HCT116 (cell line): ENCODE measurements around the gene CYP3A7. TPM values are rescaled to one million over a fixed set of nuclear protein-coding genes. Genes with fewer than 3 reads are reported as not detected.

Experiments
- ATAC-seq: fragments of 200-7000 bp; cut with Tn5 transposase; 2 replicates; pipeline ENCODE4 v1.9.1; 2020; ENCODE audit warnings: mild to moderate bottlenecking, moderate library complexity
- BruUV-seq: library from RNA; stranded (reverse); fragments of 400-500 nt; replicated peaks from 2 replicates; lab custom pipeline; 2021; lab: Mats Ljungman, UMichigan
- CTCF ChIA-PET: fragments of 300-600 bp; sonication (Branson Sonifier 250); formaldehyde crosslinking; loops from one replicate; lab custom pipeline; 2021; ENCODE audit warnings: antibody characterized with exemption; lab: Charles Lee
- POLR2A ChIA-PET: fragments of 300-600, 350-600 bp; sonication (Branson Sonifier 250); formaldehyde crosslinking; loops from one replicate; lab custom pipeline; 2021; ENCODE audit warnings: antibody characterized with exemption; lab: Charles Lee
- RAD21 ChIA-PET, 2 experiments: fragments of 300-600 bp; sonication (Branson Sonifier 250); formaldehyde crosslinking; loops; one replicate each; lab custom pipeline; 2023; ENCODE audit warnings: low total read pairs in 2 of 2; ENCODE audit not compliant: uncharacterized antibody in 2 of 2, unreplicated experiment in 2 of 2, low non-redundant PET in 1 of 2; lab: Charles Lee
- DNase-seq: peaks from one replicate; pipeline ENCODE4 v3.0.0-alpha.2; 2010; ENCODE audit warnings: low read depth, low spot score
- H2AFZ ChIP-seq: fragments of 200-600 bp; shearing (Covaris generic), sonication (generic); 2 replicates; pipeline ENCODE4 v1.6.1; 2017; ENCODE audit warnings: low read depth, mixed run types, mixed read lengths, antibody characterized with exemption, low read length; ENCODE audit not compliant: poor library complexity, severe bottlenecking
- H3K27ac ChIP-seq: 2 replicates; pipeline ENCODE4 v1.5.1; 2012; ENCODE audit warnings: low read depth, low read length
- H3K27me3 ChIP-seq: fragments of 200-600 bp; sonication (generic); 2 replicates; pipeline ENCODE4 v1.6.1; 2016; ENCODE audit warnings: mixed run types, low read length, mixed read lengths; ENCODE audit not compliant: insufficient read depth
- H3K36me3 ChIP-seq, 2 experiments: fragments of 200-500 bp in 1 of 2; fragments of 200-600 bp in 1 of 2; sonication (Bioruptor generic) in 1 of 2; sonication (generic) in 1 of 2; 2 replicates each; pipeline versions ENCODE4 v1.5.1 to v1.6.1; 2014 to 2016; ENCODE audit warnings: low read length in 2 of 2, inconsistent platforms in 1 of 2, mixed read lengths in 1 of 2, mixed run types in 1 of 2; ENCODE audit not compliant: insufficient read depth in 2 of 2, control insufficient read depth in 1 of 2
- H3K4me1 ChIP-seq, 2 experiments: fragments of 200-600 bp in 1 of 2; sonication (generic) in 1 of 2; 2 replicates each; pipeline versions ENCODE4 v1.5.1 to v1.6.1; 2012 to 2017; ENCODE audit warnings: low read length in 2 of 2, inconsistent platforms in 1 of 2, mild to moderate bottlenecking in 1 of 2, mixed read lengths in 1 of 2, mixed run types in 1 of 2, moderate library complexity in 1 of 2; ENCODE audit not compliant: insufficient read depth in 2 of 2, control insufficient read depth in 1 of 2
- H3K4me2 ChIP-seq: fragments of 200-600 bp; sonication (generic); 2 replicates; pipeline ENCODE4 v1.6.1; 2017; ENCODE audit warnings: mixed run types, low read length, mixed read lengths
- H3K4me3 ChIP-seq, 2 experiments: fragments of 200-600 bp in 1 of 2; sonication (generic) in 1 of 2; replicated peaks in 1 of 2; 2 replicates each; pipeline ENCODE4 v1.5.1; 2011 to 2016; ENCODE audit warnings: low read length in 2 of 2, control low read depth in 1 of 2, low read depth in 1 of 2, mild to moderate bottlenecking in 1 of 2, mixed read lengths in 1 of 2, mixed run types in 1 of 2
- H3K79me2 ChIP-seq: fragments of 200-600 bp; sonication (generic); 2 replicates; pipeline ENCODE4 v1.6.1; 2017; ENCODE audit warnings: mild to moderate bottlenecking, mixed run types, low read length, moderate library complexity, mixed read lengths; ENCODE audit not compliant: insufficient read depth
- H3K9ac ChIP-seq: fragments of 200-600 bp; sonication (generic); 2 replicates; pipeline ENCODE4 v1.6.1; 2016; ENCODE audit warnings: low read length, mixed read lengths
- H3K9me2 ChIP-seq: fragments of 200-600 bp; sonication (generic), shearing (Covaris generic); 2 replicates; pipeline ENCODE4 v1.6.1; 2017; ENCODE audit warnings: mixed run types, mild to moderate bottlenecking, moderate library complexity; ENCODE audit not compliant: insufficient read depth
- H3K9me3 ChIP-seq, 2 experiments: fragments of 200-500 bp in 1 of 2; fragments of 200-600 bp in 1 of 2; sonication (Bioruptor generic) in 1 of 2; sonication (generic) in 1 of 2; 2 replicates each; pipeline ENCODE4 v1.6.1; 2014 to 2017; ENCODE audit warnings: low read length in 2 of 2, mixed read lengths in 2 of 2, inconsistent platforms in 1 of 2, low read depth in 1 of 2, mild to moderate bottlenecking in 1 of 2, mixed run types in 1 of 2, moderate library complexity in 1 of 2; ENCODE audit not compliant: control insufficient read depth in 1 of 2, insufficient read depth in 1 of 2
- H4K20me1 ChIP-seq: fragments of 200-600 bp; sonication (generic), shearing (Covaris generic); 2 replicates; pipeline ENCODE4 v1.6.1; 2017; ENCODE audit warnings: mixed run types, mild to moderate bottlenecking, moderate library complexity; ENCODE audit not compliant: insufficient read depth
- CBX3 ChIP-seq: IDR thresholded peaks from 2 replicates; pipeline ENCODE4 v1.6.1; 2012; ENCODE audit warnings: low read depth
- CTCF ChIP-seq, 3 experiments: fragments of 200-600 bp in 1 of 3; sonication (generic) in 1 of 3; IDR thresholded peaks in 2 of 3; conservative IDR thresholded peaks in 1 of 3; 2 replicates each; pipeline ENCODE4 v1.5.1; 2012 to 2017; ENCODE audit warnings: low read depth in 2 of 3, low read length in 2 of 3, antibody characterized with exemption in 1 of 3, borderline replicate concordance in 1 of 3, control low read depth in 1 of 3, mild to moderate bottlenecking in 1 of 3, mixed read lengths in 1 of 3, mixed run types in 1 of 3, moderate library complexity in 1 of 3; ENCODE audit not compliant: insufficient read depth in 1 of 3
- EGR1 ChIP-seq: IDR thresholded peaks from 2 replicates; pipeline ENCODE4 v1.6.1; 2012; ENCODE audit warnings: low read depth
- ELF1 ChIP-seq: IDR thresholded peaks from 2 replicates; pipeline ENCODE4 v1.6.1; 2012; ENCODE audit warnings: low read depth, borderline replicate concordance
- EZH2phosphoT487 ChIP-seq: fragments of 200-600 bp; IDR thresholded peaks from 2 replicates; pipeline ENCODE4 v1.6.1; 2018; ENCODE audit warnings: antibody characterized with exemption, borderline replicate concordance
- FOSL1 ChIP-seq: IDR thresholded peaks from 2 replicates; pipeline ENCODE4 v1.6.1; 2012; ENCODE audit warnings: low read depth
- JUND ChIP-seq: IDR thresholded peaks from 2 replicates; pipeline ENCODE4 v1.6.1; 2012
- MAX ChIP-seq: IDR thresholded peaks from 2 replicates; pipeline ENCODE4 v1.6.1; 2012
- RAD21 ChIP-seq: IDR thresholded peaks from 2 replicates; pipeline ENCODE4 v1.6.1; 2012; ENCODE audit warnings: low read depth, mild to moderate bottlenecking
- REST ChIP-seq: IDR thresholded peaks from 2 replicates; pipeline ENCODE4 v1.6.1; 2012; ENCODE audit warnings: low read depth
- SP1 ChIP-seq: IDR thresholded peaks from 2 replicates; pipeline ENCODE4 v1.6.1; 2012; ENCODE audit warnings: low read depth
- SRF ChIP-seq: IDR thresholded peaks from 2 replicates; pipeline ENCODE4 v1.6.1; 2012; ENCODE audit warnings: low read depth
- TCF7L2 ChIP-seq: IDR thresholded peaks from 2 replicates; pipeline ENCODE4 v1.7.0; 2011; ENCODE audit warnings: borderline replicate concordance, inconsistent platforms; ENCODE audit not compliant: insufficient read depth, insufficient read length; ENCODE audit errors: extremely low read depth
- YY1 ChIP-seq: IDR thresholded peaks from 2 replicates; pipeline ENCODE4 v1.6.1; 2011; ENCODE audit warnings: low read length, low read depth, moderate library complexity, mild to moderate bottlenecking; ENCODE audit not compliant: insufficient replicate concordance; ENCODE audit errors: extremely low read depth
- ZBTB33 ChIP-seq: IDR thresholded peaks from 2 replicates; pipeline ENCODE4 v1.6.1; 2011; ENCODE audit warnings: mild to moderate bottlenecking, low read length, moderate library complexity; ENCODE audit not compliant: insufficient replicate concordance; ENCODE audit errors: extremely low read depth
- ZFX ChIP-seq: fragments of 450-650 bp; IDR thresholded peaks from 2 replicates; pipeline ENCODE4 v1.6.1; 2017
- ZNF274 ChIP-seq: fragments of 200-500 bp; sonication (Bioruptor generic); IDR thresholded peaks from 2 replicates; pipeline ENCODE4 v1.6.1; 2014; ENCODE audit warnings: mild to moderate bottlenecking, low read depth, low read length, inconsistent platforms
- intact Hi-C: fragments of 100-400 bp; cut with micrococcal nuclease; formaldehyde crosslinking; loops from 2 replicates; pipeline ENCODE4 v1.10.0; 2022
- total RNA-seq: library from RNA; stranded (reverse); gene quantifications from one replicate; pipeline ENCODE4 v1.2.1, GENCODE V29; 2021; ENCODE audit not compliant: unreplicated experiment

The CYP3A7 gene
- total RNA-seq, 1 experiment from 2014 or later, result not detected

- Histone ChIP-seq H3K27me3 (no peaks in the 10 kb centered on the region), H3K4me1 (peaks cover 15 to 32% of the 10 kb centered on the region in 2 experiments), H3K4me2 (peak overlapping the region; percentile 77), H3K36me3 (no peaks in the 10 kb centered on the region), H3K27ac (no peak overlapping the region), H4K20me1 (no peaks in the 10 kb centered on the region), H3K9me3 (no peaks in the 10 kb centered on the region), H3K4me3 (no peak overlapping the region), H2AFZ (peak overlapping the region; percentile 24), H3K9me2 (no peaks in the 10 kb centered on the region), H3K79me2 (no peaks in the 10 kb centered on the region), H3K9ac (no peak overlapping the region)
- DNase-seq (no peak), ATAC-seq (peak; percentile 26; the same call in 1 of the 2 replicates)
- RAD21 ChIA-PET, result no interaction called here
- TF ChIP-seq JUND (no peak), ZBTB33 (no peak), CBX3 (no peak), YY1 (no peak), ZNF274 (no peak), ZFX (no peak), ELF1 (no peak), MAX (no peak), EGR1 (no peak), SP1 (no peak), SRF (no peak), TCF7L2 (no peak), EZH2phosphoT487 (no peak), RAD21 (no peak), CTCF (IDR thresholded peaks at IDR 0.05 in 2 of 3, conservative IDR thresholded peaks at IDR 0.05 in 1 of 3; ENCODE audit: borderline replicate concordance in 1 of 3, insufficient read depth in 1 of 3, low read depth in 2 of 3, low read length in 2 of 3) (no peak), REST (no peak), FOSL1 (no peak)
- CTCF ChIA-PET, result no interaction called here
- no TSS peak for BruUV-seq
- POLR2A ChIA-PET, result interaction anchor here (0.5 kb wide), 1 partner anchor 281 kb away, joined by 5 read pairs; no protein-coding TSS in a partner anchor
- intact Hi-C loops, result no loop called here
These were observed 17.4 kb upstream of the CYP3A7 start for GRCh38 chr7:99752356-99752755.
